Caco-2 (cell line): ENCODE results near the gene SLC26A1. TPM values are rescaled to one million over a fixed set of nuclear protein-coding genes. Genes with fewer than 3 reads are reported as not detected.

Experiments used
- BruUV-seq: library from RNA; stranded (reverse); fragments of 400-500 nt; replicated peaks from 2 replicates; lab custom pipeline; 2021; lab: Mats Ljungman, UMichigan
- CTCF ChIA-PET: fragments of 300-600 bp; sonication (Branson Sonifier 250); formaldehyde crosslinking; loops from one replicate; lab custom pipeline; 2022; ENCODE audit warnings: antibody characterized with exemption; lab: Charles Lee
- POLR2A ChIA-PET: fragments of 300-600 bp; sonication (Branson Sonifier 250); formaldehyde crosslinking; loops from one replicate; lab custom pipeline; 2022; ENCODE audit warnings: antibody characterized with exemption; lab: Charles Lee
- DNase-seq, 2 experiments: peaks; one replicate each; pipeline versions ENCODE4 v3.0.0 to v3.0.0-alpha.2; 2020 to 2022
- H3K27me3 ChIP-seq: replicated peaks from 2 replicates; pipeline ENCODE4 v1.6.0; 2011; ENCODE audit warnings: low read length; ENCODE audit not compliant: control insufficient read depth, insufficient read depth
- H3K36me3 ChIP-seq: 2 replicates; pipeline ENCODE4 v1.5.1; 2011; ENCODE audit warnings: low read length; ENCODE audit not compliant: control insufficient read depth, insufficient read depth
- H3K4me1 ChIP-seq: fragments of 250-450 bp; sonication (Bioruptor Pico); 2 replicates; pipeline ENCODE4 v1.5.1; 2020; ENCODE audit warnings: mild to moderate bottlenecking
- H3K4me3 ChIP-seq: 2 replicates; pipeline ENCODE4 v1.5.1; 2011; ENCODE audit warnings: low read depth, mild to moderate bottlenecking, control low read depth, low read length
- H3K9me3 ChIP-seq: fragments of 250-450 bp; sonication (Bioruptor Pico); 2 replicates; pipeline ENCODE4 v1.5.1; 2020; ENCODE audit warnings: mild to moderate bottlenecking, moderate library complexity
- H3K27ac Mint-ChIP-seq: one replicate; pipeline ENCODE4 v1.8.0; 2022; ENCODE audit warnings: mixed read lengths; ENCODE audit not compliant: unreplicated experiment
- H3K27me3 Mint-ChIP-seq: one replicate; pipeline ENCODE4 v1.8.0; 2022; ENCODE audit warnings: mixed read lengths; ENCODE audit not compliant: insufficient read depth, unreplicated experiment
- H3K36me3 Mint-ChIP-seq: one replicate; pipeline ENCODE4 v1.8.0; 2022; ENCODE audit warnings: mild to moderate bottlenecking, mixed read lengths; ENCODE audit not compliant: insufficient read depth, unreplicated experiment
- H3K4me1 Mint-ChIP-seq: one replicate; pipeline ENCODE4 v1.8.0; 2022; ENCODE audit warnings: low read depth, mixed read lengths; ENCODE audit not compliant: unreplicated experiment
- H3K4me3 Mint-ChIP-seq: one replicate; pipeline ENCODE4 v1.8.0; 2022; ENCODE audit warnings: mild to moderate bottlenecking, moderate library complexity, mixed read lengths; ENCODE audit not compliant: unreplicated experiment
- H3K9me3 Mint-ChIP-seq: one replicate; pipeline ENCODE4 v1.8.0; 2022; ENCODE audit warnings: mixed read lengths; ENCODE audit not compliant: unreplicated experiment
- intact Hi-C: fragments of 100-400 bp; cut with micrococcal nuclease; formaldehyde crosslinking; loops from one replicate; pipeline ENCODE4 v1.10.0; 2022; ENCODE audit not compliant: unreplicated experiment
- total RNA-seq: library from RNA; stranded (reverse); gene quantifications from 2 replicates; pipeline ENCODE4 v1.2.3, GENCODE V29; 2022
- TF ChIP-seq, protein P1 (sequence below), 2 experiments: fragments of 200-600 bp in 1 of 2; IDR thresholded peaks; 1 replicate in 1 of 2; 2 replicates in 1 of 2; pipeline versions ENCODE4 v1.5.1 to v1.8.0; 2011 to 2022; ENCODE audit warnings: antibody characterized with exemption in 1 of 2, control low read depth in 1 of 2, inconsistent platforms in 1 of 2, low read depth in 1 of 2, low read length in 1 of 2, mild to moderate bottlenecking in 1 of 2, moderate library complexity in 1 of 2; ENCODE audit not compliant: insufficient read depth in 1 of 2, severe bottlenecking in 1 of 2, unreplicated experiment in 1 of 2

The SLC26A1 gene
- total RNA-seq, 1 experiment from 2014 or later: 9.6 TPM

DNA sequence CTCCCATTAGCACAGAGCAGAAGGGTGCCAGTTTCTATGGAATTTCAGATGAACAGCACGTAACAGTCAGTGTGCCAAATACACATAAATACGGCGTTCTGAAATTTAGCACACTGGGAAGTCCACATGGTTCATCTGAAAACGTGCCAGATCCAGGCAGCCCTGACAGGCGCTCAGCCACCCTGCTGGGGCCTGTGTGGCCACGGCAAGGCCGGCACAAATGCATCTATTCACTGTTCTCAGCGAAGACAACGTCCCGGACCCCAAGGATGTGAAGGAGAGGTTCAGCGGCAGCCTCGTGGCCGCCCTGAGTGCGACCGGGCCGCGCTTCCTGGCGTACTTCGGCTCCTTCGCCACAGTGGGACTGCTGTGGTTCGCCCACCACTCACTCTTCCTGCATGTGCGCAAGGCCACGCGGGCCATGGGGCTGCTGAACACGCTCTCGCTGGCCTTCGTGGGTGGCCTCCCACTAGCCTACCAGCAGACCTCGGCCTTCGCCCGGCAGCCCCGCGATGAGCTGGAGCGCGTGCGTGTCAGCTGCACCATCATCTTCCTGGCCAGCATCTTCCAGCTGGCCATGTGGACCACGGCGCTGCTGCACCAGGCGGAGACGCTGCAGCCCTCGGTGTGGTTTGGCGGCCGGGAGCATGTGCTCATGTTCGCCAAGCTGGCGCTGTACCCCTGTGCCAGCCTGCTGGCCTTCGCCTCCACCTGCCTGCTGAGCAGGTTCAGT lies 35.5 kb downstream of the SLC26A1 start:
- H3K4me1 ChIP-seq: no peaks in the 10 kb centered on the region
- Mint-ChIP-seq H3K4me3 (no peak overlapping the region), H3K36me3 (peaks cover 25% of the 10 kb centered on the region), H3K27me3 (no peaks in the 10 kb centered on the region), H3K27ac (no peak overlapping the region), H3K4me1 (no peaks in the 10 kb centered on the region), H3K9me3 (no peaks in the 10 kb centered on the region)
- POLR2A ChIA-PET: no interaction called here
- no peak for DNase-seq
- no peak overlapping the region for H3K4me3 ChIP-seq
- H3K27me3 ChIP-seq: no peaks in the 10 kb centered on the region
- intact Hi-C loops: no loop called here
- CTCF ChIA-PET: no interaction called here
- no peaks in the 10 kb centered on the region for H3K9me3 ChIP-seq
- TF ChIP-seq, protein P1, sequence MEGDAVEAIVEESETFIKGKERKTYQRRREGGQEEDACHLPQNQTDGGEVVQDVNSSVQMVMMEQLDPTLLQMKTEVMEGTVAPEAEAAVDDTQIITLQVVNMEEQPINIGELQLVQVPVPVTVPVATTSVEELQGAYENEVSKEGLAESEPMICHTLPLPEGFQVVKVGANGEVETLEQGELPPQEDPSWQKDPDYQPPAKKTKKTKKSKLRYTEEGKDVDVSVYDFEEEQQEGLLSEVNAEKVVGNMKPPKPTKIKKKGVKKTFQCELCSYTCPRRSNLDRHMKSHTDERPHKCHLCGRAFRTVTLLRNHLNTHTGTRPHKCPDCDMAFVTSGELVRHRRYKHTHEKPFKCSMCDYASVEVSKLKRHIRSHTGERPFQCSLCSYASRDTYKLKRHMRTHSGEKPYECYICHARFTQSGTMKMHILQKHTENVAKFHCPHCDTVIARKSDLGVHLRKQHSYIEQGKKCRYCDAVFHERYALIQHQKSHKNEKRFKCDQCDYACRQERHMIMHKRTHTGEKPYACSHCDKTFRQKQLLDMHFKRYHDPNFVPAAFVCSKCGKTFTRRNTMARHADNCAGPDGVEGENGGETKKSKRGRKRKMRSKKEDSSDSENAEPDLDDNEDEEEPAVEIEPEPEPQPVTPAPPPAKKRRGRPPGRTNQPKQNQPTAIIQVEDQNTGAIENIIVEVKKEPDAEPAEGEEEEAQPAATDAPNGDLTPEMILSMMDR (IDR thresholded peaks at IDR 0.05; ENCODE audit: insufficient read depth in 1 of 2, low read depth in 1 of 2, low read length in 1 of 2, severe bottlenecking in 1 of 2, unreplicated experiment in 1 of 2): no peak
- no TSS peak for BruUV-seq
- H3K36me3 ChIP-seq: no peaks in the 10 kb centered on the region

DNA sequence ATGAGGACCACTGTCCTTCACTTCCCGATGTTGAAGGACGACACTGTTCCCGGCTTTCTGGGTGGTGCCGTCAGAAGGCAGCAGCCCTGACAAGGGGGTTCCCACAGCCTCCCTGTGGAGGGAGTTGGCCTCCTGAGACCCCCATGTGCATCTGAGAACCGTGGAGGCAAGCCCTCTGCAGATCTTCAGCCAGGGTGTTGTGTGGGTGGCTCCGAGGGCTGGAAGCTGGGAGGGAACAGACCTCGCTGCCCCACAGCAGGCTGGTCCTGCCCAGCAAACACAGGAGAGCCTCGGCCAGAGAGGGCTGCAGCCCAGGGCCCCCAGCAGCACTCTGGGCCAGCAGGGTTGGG lies 36.0 kb downstream of the SLC26A1 start:
- Mint-ChIP-seq H3K27me3 (no peaks in the 10 kb centered on the region), H3K4me3 (no peak overlapping the region), H3K27ac (no peak overlapping the region), H3K36me3 (peaks cover 25% of the 10 kb centered on the region), H3K4me1 (no peaks in the 10 kb centered on the region), H3K9me3 (no peaks in the 10 kb centered on the region)
- Histone ChIP-seq H3K4me1 (no peaks in the 10 kb centered on the region), H3K4me3 (no peak overlapping the region), H3K27me3 (no peaks in the 10 kb centered on the region), H3K36me3 (no peaks in the 10 kb centered on the region), H3K9me3 (no peaks in the 10 kb centered on the region)
- CTCF ChIA-PET: no interaction called here
- no TSS peak for BruUV-seq
- TF ChIP-seq, protein P1 (IDR thresholded peaks at IDR 0.05; ENCODE audit: insufficient read depth in 1 of 2, low read depth in 1 of 2, low read length in 1 of 2, severe bottlenecking in 1 of 2, unreplicated experiment in 1 of 2): no peak
- POLR2A ChIA-PET: no interaction called here
- DNase-seq: no peak
- intact Hi-C loops: no loop called here

DNA sequence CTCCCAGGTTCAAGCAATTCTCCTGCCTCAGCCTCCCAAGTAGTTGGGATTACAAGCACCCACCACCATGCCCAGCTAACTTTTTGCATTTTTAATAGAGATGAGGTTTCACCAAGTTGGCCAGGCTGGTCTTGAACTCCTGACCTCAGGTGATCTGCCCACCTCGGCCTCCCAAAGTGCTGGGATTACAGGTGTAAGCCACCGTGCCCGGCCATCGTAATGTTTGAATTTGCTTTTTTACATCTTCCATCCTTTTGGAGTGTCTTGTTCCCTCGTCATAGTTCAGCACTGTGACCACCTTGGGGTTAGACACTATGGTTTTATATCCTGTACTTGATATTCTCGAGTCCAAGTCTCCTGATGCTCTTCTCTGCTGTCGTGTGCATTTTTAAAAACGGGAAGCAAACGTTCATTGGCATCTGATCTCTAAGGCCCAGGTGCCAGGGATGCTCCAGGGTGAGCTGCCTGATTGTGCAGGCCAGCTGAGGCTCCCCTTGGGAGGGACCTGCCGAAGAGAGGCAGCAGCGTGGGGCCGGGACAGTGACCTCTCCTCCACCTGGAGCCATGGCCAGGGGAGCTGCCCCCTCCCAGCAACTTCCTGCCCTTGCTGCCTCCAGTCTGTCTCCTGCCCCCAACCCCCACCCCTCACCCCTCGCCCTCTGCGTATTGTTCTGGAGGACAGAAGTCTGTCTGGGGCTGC lies 36.5 kb downstream of the SLC26A1 start:
- no peak for DNase-seq
- Histone ChIP-seq H3K27me3 (no peaks in the 10 kb centered on the region), H3K36me3 (no peaks in the 10 kb centered on the region), H3K9me3 (no peaks in the 10 kb centered on the region), H3K4me1 (no peaks in the 10 kb centered on the region), H3K4me3 (no peak overlapping the region)
- TF ChIP-seq, protein P1 (IDR thresholded peaks at IDR 0.05; ENCODE audit: insufficient read depth in 1 of 2, low read depth in 1 of 2, low read length in 1 of 2, severe bottlenecking in 1 of 2, unreplicated experiment in 1 of 2): no peak
- intact Hi-C loops: no loop called here
- Mint-ChIP-seq H3K36me3 (peaks cover 25% of the 10 kb centered on the region), H3K4me1 (no peaks in the 10 kb centered on the region), H3K9me3 (no peaks in the 10 kb centered on the region), H3K4me3 (no peak overlapping the region), H3K27ac (no peak overlapping the region), H3K27me3 (no peaks in the 10 kb centered on the region)
- ChIA-PET POLR2A (no interaction called here), CTCF (no interaction called here)
- BruUV-seq: no TSS peak
